Esophagus squamous epithelium (tissue), 4 donors: ENCODE measurements around the gene DRD5.

Experiments
- POLR2A ChIP-seq, 4 donors: fragments of 450-650 bp; IDR thresholded peaks; one replicate each; pipeline ENCODE4 v1.6.1; 2017; ENCODE audit warnings: antibody characterized with exemption in 4 of 4, mild to moderate bottlenecking in 4 of 4, moderate library complexity in 3 of 4
- TF ChIP-seq, protein P1 (sequence below), 6 experiments: fragments of 450-650 bp in 4 of 6; fragments of 200-600 bp in 2 of 6; sonication (generic) in 2 of 6; IDR thresholded peaks; one replicate each; pipeline ENCODE4 v1.5.1; 2016 to 2019; ENCODE audit warnings: antibody characterized with exemption in 6 of 6, mild to moderate bottlenecking in 4 of 6, moderate library complexity in 4 of 6

DNA sequence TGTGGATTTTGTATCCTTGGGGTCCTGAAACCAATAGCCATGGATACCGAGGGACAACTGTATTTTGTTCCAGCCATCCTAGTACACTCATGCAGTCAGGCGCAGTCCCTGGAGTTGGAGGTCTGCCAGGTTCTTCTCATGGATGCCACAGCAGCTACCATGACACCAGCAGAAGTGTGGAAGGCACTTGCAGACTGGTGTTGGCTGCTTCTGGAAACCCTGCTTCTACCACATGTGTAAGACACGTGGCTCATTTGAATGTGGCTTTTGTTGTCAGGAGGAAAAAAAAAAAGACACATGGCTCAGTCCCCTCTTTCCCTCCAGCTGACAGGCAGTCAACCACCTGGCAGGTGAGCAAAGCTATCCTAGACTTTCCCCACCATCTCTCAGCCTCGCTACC is 19.4 kb downstream of the DRD5 start:
- TF ChIP-seq, protein P1, sequence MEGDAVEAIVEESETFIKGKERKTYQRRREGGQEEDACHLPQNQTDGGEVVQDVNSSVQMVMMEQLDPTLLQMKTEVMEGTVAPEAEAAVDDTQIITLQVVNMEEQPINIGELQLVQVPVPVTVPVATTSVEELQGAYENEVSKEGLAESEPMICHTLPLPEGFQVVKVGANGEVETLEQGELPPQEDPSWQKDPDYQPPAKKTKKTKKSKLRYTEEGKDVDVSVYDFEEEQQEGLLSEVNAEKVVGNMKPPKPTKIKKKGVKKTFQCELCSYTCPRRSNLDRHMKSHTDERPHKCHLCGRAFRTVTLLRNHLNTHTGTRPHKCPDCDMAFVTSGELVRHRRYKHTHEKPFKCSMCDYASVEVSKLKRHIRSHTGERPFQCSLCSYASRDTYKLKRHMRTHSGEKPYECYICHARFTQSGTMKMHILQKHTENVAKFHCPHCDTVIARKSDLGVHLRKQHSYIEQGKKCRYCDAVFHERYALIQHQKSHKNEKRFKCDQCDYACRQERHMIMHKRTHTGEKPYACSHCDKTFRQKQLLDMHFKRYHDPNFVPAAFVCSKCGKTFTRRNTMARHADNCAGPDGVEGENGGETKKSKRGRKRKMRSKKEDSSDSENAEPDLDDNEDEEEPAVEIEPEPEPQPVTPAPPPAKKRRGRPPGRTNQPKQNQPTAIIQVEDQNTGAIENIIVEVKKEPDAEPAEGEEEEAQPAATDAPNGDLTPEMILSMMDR (IDR thresholded peaks at IDR 0.05) = no peak
- no peak for TF ChIP-seq POLR2A (IDR thresholded peaks at IDR 0.05)
